HG03520 (cell line): ENCODE measurements around the gene NTN1.

ENCODE experiments used
- ATAC-seq: cut with Tn5 transposase; IDR thresholded peaks from one replicate; pipeline ENCODE4 v1.9.1; 2021; ENCODE audit warnings: mild to moderate bottlenecking, moderate library complexity; ENCODE audit not compliant: unreplicated experiment

The NTN1 gene

DNA sequence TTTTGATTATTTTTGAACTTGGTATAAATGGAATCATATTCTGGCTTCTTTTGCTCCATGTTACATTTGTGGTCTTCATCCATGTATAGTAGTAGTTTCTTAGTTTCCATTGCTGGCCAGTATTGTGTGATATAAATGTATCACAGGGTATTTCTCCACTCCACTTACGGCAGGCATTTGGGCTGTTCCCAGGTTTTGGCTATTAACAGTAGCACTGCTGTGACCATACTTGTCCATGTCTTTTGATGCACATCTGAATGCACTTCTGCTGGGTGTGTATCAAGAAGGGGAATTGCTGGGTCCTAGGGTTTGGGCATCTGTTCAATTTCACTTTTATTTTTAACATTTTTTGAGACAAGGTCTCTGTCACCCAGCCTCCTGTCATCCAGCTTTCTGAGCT, 13.9 kb downstream of the NTN1 start:
- no peak for ATAC-seq

DNA sequence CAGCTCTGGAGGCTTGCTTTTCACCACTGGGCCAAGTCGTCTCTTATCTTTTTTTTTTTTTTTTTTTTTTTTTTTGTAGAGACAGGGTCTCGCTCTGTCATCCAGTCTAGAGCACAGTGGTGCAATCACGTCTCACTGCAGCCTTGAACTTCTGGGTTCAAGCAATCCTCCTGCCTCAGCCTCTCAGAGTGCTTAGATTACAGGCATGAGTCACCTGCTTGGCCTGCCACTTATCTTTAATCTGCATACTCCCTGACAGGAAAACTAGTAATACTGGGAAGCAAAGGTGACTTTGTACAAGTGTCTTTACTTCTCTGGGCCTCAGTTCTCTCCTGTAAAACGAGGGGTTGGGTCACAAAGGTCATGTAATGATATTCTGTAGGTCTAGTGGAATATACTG, 15.0 kb downstream of the NTN1 start:
- ATAC-seq, result no peak

DNA sequence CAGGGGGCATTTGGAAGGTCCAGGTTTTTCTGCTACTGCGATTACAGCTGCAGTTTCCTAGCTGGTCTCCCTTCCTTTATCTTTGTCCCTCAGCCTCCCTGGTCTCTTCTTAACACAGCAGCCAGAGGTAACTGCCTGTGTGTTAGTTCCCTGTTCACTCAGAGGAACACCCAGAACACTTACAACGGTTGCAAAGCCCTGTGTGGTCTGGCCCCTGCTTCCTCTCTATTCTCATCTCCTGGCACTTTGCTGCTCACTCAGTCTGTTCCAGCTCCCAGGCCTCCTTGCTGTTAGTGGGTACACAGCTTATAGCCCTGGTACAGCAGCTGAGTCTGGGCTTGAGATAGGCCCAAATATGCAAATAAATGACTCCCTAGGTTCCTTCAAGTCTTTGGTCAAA, 16.4 kb downstream of the NTN1 start:
- ATAC-seq, result no peak

DNA sequence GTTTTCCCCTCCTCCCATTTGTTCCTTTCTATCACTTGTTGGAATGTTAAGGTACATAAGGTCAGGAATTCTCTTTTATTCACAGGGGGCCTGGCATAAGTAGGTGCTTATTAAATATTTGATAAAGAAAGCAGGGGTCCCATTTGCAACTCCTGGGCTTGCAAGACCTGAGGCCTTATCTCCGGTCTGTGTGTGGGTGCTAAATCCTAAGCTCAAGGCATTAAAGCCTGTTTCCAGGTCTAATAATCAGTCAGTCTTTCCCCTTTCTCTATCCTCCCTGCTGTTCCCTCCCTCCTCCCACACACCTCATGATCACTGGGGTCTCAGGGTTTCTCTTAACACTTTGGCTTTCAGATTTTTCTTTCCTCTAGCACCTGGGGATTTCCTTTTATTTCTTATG, 17.1 kb downstream of the NTN1 start:
- ATAC-seq, result no peak

GRCh38 chr17:9044772-9045463, 23.6 kb downstream of the NTN1 start:
- no peak for ATAC-seq

DNA sequence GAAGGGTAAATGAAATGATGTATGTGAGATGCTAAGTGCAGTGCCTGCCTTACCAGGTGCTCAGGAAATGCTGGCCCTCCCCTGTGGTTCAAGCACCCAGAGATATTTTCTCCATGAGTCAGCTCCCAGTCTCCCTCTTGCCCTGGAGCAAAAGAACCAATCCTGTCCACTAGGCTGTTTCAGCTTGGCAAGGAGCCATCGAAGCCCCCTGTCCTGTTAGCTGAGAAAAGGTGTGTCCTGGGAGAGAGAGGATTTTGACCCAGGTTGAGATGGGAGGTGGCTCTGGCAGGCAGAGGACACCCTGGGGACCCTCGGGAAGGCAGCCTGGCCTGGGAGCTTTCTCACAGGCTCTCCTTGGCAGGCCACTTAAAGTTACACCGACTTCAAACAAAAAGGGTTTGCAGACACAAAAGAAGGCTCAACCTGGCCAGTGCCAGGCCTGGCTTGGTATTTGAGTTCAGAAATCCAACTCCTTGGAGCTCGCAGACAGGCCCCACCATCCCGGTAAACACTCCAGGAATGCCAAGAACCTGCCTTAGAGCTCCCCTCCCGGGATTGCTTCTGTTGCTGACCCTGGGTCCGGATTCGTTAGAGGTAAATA, 29.6 kb downstream of the NTN1 start:
- ATAC-seq, result no peak

DNA sequence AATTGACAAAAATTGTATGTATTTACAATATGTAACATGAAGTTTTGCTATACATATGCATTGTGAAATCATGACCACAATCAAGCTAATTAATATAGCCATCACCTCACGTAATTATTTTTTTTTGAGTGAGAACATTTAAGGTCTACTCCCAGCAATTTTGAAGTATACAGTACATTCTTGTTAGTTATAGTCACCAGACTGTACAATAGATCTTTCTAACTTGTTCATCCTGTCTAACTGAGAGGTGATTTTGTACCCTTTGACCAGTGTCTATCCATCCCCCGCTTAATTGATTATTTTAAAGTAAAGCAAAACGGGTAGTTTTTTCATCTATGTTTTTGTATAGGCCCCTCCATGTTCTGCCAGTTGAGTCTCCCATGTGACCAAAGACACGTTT, 30.3 kb downstream of the NTN1 start:
- ATAC-seq, result no peak

GRCh38 chr17:9052921-9053320, 31.6 kb downstream of the NTN1 start:
- ATAC-seq, result no peak

DNA sequence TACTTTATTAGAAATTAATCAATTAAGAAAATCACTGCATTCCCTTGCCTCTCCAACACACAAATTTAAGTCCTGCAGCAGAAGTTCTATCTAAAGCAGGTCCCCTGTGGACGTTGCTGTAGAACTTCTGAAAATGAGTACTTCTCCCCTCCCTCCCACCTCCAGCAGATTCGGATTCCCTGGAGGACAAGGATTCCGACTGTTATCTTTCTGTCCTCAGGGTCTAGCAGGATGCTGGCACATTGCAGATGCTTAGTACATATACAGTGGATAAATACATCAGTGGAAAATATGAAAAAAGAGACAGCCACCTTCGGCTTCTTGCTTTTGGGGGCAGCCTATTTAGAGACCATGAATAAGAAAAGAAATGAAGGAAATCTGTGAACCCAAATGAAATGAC, 32.1 kb downstream of the NTN1 start:
- no peak for ATAC-seq

GRCh38 chr17:9054126-9054975, 33.0 kb downstream of the NTN1 start:
- no peak for ATAC-seq

DNA sequence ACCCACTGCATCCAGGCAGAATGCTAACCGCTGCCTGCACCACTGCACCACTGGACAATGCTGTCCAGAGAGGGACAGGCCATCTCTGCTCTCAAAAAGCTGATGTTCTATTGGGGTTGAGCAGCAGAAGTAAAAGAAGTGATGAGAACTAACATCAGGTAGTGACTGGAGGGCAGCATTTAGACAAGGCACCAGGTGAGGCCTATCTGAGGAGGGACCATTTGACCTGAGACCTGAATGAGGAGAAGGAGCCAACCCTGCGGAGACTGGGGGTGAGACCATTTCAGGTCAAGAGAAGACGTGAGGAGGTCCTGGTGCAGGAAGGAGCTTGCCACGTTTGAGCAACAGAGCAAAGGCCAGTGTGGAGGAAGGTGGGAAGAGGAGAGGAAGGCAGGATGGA, 34.0 kb downstream of the NTN1 start:
- no peak for ATAC-seq

DNA sequence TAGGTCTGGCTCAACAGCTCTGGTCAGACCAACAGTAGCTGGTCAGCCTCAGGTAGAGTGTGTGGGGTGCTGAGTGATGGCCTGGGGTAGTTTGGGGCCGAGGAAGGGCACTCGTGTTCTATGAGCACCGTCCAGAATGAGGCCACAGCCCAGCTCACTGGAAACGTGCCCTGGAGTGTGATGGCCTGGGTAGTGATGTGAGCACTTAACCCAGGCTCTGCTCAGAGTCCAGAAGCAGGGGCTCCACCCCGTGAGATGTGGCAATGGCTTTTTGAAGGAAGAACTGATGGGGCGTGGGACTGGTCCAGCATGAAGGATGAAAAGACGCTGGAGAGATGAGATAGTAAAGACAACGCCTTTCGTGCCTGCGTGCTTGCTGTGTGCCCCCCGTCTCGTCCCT, 35.3 kb downstream of the NTN1 start:
- no peak for ATAC-seq

DNA sequence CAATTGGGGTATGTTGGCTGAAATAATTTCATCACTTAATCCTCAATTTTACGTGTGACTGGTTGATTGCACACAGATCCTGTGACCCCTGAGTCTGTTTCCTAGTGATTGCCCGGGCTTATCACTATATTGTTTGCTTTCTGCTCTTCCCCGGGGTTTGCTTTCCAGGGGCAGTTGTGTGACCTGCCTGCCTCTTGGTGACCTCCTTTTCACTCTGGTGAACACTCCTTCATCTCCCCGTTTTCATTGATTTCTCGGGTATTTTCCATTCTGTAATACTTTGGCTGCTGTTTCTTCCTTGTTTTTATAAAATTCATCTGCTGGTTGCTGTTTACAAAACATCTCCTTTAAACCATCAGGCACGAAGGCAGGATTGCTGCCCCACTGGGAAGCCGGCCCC, 36.0 kb downstream of the NTN1 start:
- no peak for ATAC-seq

DNA sequence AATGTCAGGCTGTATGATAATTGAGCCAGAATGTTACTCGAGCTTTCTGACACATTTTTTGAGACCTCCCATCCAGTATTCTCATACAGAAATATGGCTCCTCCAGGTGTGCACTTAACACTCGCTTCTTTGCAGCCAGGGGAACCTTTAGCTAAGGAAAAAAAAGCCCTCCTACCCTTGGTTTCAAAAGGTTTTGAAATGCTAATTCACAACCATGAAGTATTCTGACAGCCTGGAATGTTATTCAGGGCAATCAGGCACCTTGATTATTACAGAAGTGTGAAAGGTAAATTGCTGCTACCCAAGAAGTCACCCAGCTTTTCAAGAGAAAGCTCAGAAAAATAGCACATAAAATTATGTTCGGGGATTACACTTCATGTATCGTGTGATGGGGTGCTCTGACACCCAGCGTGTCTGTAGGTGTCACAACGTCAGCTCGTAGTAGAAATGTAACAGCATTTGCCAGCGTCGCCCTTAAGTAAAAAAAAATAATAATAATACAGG, 41.1 kb downstream of the NTN1 start:
- ATAC-seq, result no peak

GRCh38 chr17:9064311-9064834, 43.1 kb downstream of the NTN1 start:
- no peak for ATAC-seq

GRCh38 chr17:9071016-9071415, 49.7 kb downstream of the NTN1 start:
- ATAC-seq, result no peak

DNA sequence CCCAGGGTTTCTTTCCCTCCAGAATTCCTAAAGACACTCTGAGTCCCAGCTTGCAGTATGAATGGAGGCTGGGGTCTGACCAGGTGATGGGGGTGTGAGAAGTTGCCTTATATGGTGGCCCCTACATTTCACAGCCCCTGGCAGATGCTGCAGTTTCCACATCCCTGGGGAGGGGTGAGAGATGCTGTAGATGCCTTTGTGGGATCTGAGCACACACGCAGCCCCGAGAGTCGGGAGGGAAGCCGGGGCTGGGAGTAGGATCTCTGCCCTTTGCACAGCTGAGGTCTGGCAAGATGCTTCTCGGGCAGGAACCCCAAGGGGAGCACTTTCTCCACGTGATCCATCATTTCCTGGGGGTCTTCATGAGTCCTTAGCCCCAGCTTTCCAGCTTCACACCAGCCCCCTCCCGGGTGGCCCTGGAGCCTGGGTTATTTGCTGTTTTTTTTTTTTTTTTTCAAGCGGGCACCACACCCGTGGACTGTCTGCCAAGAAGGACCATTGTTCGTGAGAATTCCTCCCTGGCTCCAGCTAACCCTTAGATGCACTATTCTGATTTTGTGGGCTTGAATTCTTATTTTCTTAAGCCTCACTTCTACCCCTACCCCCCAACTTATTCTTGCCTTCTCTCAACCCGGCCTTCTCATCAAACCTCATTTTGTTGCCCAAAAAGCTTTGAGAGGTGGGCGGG, 50.6 kb downstream of the NTN1 start:
- ATAC-seq, result no peak

DNA sequence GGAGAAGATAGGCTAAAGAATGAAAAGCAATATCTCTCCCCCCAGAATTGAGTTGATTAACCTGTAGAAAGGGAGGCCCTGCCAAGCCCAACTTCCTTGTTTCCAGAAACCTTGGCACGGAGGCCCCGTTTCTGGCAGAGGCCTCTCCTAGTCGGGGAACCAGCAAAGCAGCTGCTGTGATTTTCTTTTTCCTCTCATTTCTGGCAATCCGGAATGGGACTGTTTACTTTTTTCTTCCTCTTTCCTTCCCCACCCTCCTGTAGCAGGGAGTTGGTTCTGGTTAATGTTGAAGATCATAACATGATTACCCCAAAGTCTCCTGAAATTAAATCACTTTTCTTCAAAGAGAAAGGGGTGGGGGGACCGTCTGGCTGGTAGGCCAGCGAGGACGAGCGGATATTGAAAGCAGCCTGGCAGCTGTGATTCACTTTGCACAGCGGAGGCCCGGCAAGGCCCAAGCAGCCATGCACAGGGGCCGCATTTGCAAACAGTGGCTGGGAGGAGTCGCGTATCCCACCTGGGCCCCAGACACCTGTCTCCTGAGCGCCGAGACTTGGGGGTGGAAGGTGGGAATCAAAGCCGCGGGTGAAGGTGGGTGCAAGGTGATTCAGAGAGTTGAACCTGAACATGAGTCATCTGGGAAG, 51.5 kb downstream of the NTN1 start:
- no peak for ATAC-seq

- no peak for ATAC-seq
Observed at GRCh38 chr17:9074131-9074530, 52.8 kb downstream of the NTN1 start.

DNA sequence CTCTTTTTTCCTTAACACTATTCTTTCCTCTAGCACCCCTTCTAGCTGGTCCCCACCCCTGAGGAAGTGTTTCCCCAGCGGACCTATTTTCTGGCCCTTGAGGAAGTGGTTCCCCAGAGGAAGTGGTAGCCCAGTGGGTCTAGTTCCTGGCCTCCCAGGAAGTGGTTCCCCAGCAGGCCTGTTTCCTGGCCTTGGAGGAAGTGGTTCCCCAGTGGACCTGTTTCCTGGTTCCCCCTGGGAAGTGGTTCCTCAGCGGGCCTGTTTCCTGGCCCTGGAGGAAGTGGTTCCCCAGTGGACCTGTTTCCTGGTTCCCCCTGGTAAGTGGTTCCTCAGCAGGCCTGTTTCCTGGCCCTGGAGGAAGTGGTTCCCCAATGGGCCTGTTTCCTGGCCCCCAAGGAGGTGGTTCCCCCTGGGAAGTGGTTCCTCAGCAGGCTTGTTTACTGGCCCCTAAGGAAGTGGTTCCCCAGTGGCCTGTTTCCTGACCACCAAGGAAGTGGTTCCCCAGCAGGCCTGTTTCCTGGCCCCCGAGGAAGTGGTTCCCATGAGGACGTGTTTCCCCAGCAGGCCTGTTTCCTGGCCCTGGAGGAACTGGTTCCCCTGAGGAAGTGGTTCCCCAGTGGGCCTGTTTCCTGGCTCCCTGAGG, 58.3 kb downstream of the NTN1 start:
- ATAC-seq, result no peak
